ENCODE results near the gene GIN1. TPM values are rescaled to one million over a fixed set of nuclear protein-coding genes. Genes with fewer than 3 reads are reported as not detected.

The GIN1 gene
- total RNA-seq, 1 experiment from 2014 or later: 7.9 TPM

DNA sequence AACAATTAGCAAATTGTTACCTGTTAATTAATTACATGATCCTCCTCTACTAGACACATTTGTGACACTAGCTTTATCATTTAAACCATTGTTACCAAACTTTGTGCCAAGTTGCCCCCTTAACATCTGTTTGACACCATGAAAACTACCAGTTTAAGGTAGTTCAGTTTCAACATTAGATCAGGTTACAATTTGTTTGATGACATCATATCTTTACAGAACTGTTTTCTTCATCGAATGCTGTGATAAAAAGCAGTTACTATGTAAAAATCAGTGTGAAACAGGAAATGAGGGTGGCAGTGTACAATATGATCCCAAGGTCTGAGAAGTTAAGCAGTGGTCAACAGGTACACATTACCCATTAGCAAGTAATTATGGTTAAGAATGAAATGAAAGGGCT is 17.7 kb downstream of the GIN1 start:
- POLR2A ChIA-PET (ENCODE audit: unreplicated experiment): no interaction called here

DNA sequence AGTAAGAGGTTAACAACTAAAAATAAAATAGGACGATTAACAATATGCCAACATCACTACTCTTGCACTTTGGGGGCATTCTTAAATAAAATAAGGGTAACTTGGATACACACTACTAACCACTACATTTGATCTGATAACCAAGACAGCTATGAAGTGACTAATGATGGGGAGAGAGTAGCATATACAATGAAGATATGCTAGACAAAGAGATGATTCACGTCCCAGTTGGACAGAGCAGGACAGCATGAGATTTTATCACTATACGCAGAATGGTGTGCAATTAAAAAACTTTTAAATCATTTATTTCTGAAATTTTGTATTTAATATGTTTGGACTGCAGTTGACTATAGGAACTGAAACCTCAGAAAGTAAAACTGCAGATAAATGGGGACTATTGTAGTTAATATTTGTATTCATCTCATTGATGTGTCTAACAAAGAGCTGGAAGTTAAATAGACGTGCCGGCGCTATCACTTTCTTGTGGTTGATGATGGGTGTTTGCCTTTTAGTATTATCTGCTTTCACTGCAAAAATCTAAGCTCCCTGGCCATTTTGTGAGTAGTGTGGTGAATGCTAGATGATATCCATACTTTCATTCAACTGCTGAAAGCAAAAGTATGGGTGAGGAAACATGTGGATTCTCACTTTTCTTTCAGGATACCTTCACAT is 18.7 kb downstream of the GIN1 start:
- intact Hi-C loops (cut with micrococcal nuclease; ENCODE audit: unreplicated experiment): no loop called here
- H3K9me2 ChIP-seq (ENCODE audit: insufficient read depth): 0 out of 2 replicates have a peak, but pooled peaks cover 6% of the 10 kb centered on the region
- no peaks in the 10 kb centered on the region for H3F3A ChIP-seq (ENCODE audit: insufficient read depth, low read depth)
- no TSS peak for BruUV-seq (replicated peaks)
- H3K79me2 ChIP-seq (ENCODE audit: low read depth): no peaks in the 10 kb centered on the region
- ChIA-PET CTCF (no interaction called here), POLR2A (ENCODE audit: unreplicated experiment) (interaction anchor here (0.6 kb wide), 1 partner anchor 953 kb away, joined by 5 read pairs; no protein-coding TSS in a partner anchor)
- H3K9me3 ChIP-seq (ENCODE audit: insufficient read depth, low read depth): no peaks in the 10 kb centered on the region
- no peaks in the 10 kb centered on the region for H3K4me1 ChIP-seq (replicated peaks; ENCODE audit: insufficient read depth)
- no peak overlapping the region for H3K4me2 ChIP-seq
- DNase-seq: no peak
- H3K4me3 ChIP-seq: no peak overlapping the region
- no peak overlapping the region for H2AFZ ChIP-seq
- H3K36me3 ChIP-seq (ENCODE audit: low read depth): no peaks in the 10 kb centered on the region; the same call in none of the 2 replicates
- no peak overlapping the region for H3K27ac ChIP-seq
- H4K20me1 ChIP-seq (ENCODE audit: insufficient read depth): no peaks in the 10 kb centered on the region
- no peaks in the 10 kb centered on the region for H3K27me3 ChIP-seq (ENCODE audit: insufficient read depth, low read depth)
- TF ChIP-seq, protein P1, sequence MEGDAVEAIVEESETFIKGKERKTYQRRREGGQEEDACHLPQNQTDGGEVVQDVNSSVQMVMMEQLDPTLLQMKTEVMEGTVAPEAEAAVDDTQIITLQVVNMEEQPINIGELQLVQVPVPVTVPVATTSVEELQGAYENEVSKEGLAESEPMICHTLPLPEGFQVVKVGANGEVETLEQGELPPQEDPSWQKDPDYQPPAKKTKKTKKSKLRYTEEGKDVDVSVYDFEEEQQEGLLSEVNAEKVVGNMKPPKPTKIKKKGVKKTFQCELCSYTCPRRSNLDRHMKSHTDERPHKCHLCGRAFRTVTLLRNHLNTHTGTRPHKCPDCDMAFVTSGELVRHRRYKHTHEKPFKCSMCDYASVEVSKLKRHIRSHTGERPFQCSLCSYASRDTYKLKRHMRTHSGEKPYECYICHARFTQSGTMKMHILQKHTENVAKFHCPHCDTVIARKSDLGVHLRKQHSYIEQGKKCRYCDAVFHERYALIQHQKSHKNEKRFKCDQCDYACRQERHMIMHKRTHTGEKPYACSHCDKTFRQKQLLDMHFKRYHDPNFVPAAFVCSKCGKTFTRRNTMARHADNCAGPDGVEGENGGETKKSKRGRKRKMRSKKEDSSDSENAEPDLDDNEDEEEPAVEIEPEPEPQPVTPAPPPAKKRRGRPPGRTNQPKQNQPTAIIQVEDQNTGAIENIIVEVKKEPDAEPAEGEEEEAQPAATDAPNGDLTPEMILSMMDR (conservative IDR thresholded peaks at IDR 0.05): no peak
- no peak for TF ChIP-seq EZH2 (IDR thresholded peaks at IDR 0.05; ENCODE audit: low read depth)

More for the DNA sequence above, 17.7 kb downstream of the GIN1 start:
- Histone ChIP-seq H3K27me3 (ENCODE audit: insufficient read depth, low read depth) (no peaks in the 10 kb centered on the region), H3K9me2 (ENCODE audit: insufficient read depth) (0 out of 2 replicates have a peak, but pooled peaks cover 6% of the 10 kb centered on the region), H3K9me3 (ENCODE audit: insufficient read depth, low read depth) (no peaks in the 10 kb centered on the region), H3K36me3 (ENCODE audit: low read depth) (no peaks in the 10 kb centered on the region; the same call in 1 of the 2 replicates), H3F3A (ENCODE audit: insufficient read depth, low read depth) (no peaks in the 10 kb centered on the region), H3K27ac (no peak overlapping the region), H3K4me1 (replicated peaks; ENCODE audit: insufficient read depth) (no peaks in the 10 kb centered on the region), H4K20me1 (ENCODE audit: insufficient read depth) (no peaks in the 10 kb centered on the region), H3K79me2 (ENCODE audit: low read depth) (no peaks in the 10 kb centered on the region), H3K4me3 (no peak overlapping the region), H2AFZ (no peak overlapping the region), H3K4me2 (no peak overlapping the region)
- CTCF ChIA-PET: no interaction called here
- TF ChIP-seq EZH2 (IDR thresholded peaks at IDR 0.05; ENCODE audit: low read depth): no peak
- TF ChIP-seq, protein P1 (conservative IDR thresholded peaks at IDR 0.05): no peak
- DNase-seq: no peak
- BruUV-seq (replicated peaks): no TSS peak
- intact Hi-C loops (cut with micrococcal nuclease; ENCODE audit: unreplicated experiment): no loop called here

DNA sequence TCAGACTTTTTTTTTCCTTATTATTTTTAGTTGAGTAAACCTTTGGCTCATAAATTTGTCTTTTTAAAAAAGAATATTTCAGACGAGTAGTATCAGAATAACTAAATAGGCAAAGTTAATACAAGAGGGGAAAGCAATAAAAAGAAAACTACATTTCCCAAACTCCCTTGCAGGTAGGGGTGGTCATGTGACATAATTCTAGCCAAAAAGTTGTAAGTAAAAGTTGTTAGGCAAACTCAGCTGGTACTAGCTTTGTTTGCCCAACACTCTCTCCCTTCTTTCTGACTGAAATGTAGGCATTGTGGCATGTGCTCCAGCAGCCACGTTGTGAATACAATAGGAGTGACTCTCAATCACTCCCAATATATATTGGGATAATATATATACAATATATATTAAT is 20.9 kb downstream of the GIN1 start:
- intact Hi-C loops (cut with micrococcal nuclease; ENCODE audit: unreplicated experiment): no loop called here
- CTCF ChIA-PET: interaction anchor here (0.7 kb wide), 1 partner anchor 131 kb away, joined by 3 read pairs; no protein-coding TSS in a partner anchor
- no peaks in the 10 kb centered on the region for H3K9me3 ChIP-seq (ENCODE audit: insufficient read depth, low read depth)

More for the DNA sequence above, 20.9 kb downstream of the GIN1 start:
- Histone ChIP-seq H3K36me3 (ENCODE audit: low read depth) (no peaks in the 10 kb centered on the region; the same call in none of the 2 replicates), H4K20me1 (ENCODE audit: insufficient read depth) (no peaks in the 10 kb centered on the region), H3K27me3 (ENCODE audit: insufficient read depth, low read depth) (no peaks in the 10 kb centered on the region), H2AFZ (no peak overlapping the region), H3F3A (ENCODE audit: insufficient read depth, low read depth) (no peaks in the 10 kb centered on the region), H3K79me2 (ENCODE audit: low read depth) (no peaks in the 10 kb centered on the region), H3K9me2 (ENCODE audit: insufficient read depth) (0 out of 2 replicates have a peak, but pooled peaks cover 6% of the 10 kb centered on the region), H3K27ac (no peak overlapping the region), H3K4me1 (replicated peaks; ENCODE audit: insufficient read depth) (no peaks in the 10 kb centered on the region), H3K4me3 (no peak overlapping the region), H3K4me2 (no peak overlapping the region)
- BruUV-seq (replicated peaks): no TSS peak
- no peak for DNase-seq
- POLR2A ChIA-PET (ENCODE audit: unreplicated experiment): no interaction called here
- TF ChIP-seq, protein P1 (conservative IDR thresholded peaks at IDR 0.05): no peak
- no peak for TF ChIP-seq EZH2 (IDR thresholded peaks at IDR 0.05; ENCODE audit: low read depth)

Data from PC-9 (cell line).